ENCODE results near the gene LGALS3BP. TPM values are rescaled to one million over a fixed set of nuclear protein-coding genes. Genes with fewer than 3 reads are reported as not detected.

The LGALS3BP gene
- total and polyA plus RNA-seq, 2 of the 4 experiments (the other 2 are of a cell fraction), result 33.7 to 273 TPM

DNA sequence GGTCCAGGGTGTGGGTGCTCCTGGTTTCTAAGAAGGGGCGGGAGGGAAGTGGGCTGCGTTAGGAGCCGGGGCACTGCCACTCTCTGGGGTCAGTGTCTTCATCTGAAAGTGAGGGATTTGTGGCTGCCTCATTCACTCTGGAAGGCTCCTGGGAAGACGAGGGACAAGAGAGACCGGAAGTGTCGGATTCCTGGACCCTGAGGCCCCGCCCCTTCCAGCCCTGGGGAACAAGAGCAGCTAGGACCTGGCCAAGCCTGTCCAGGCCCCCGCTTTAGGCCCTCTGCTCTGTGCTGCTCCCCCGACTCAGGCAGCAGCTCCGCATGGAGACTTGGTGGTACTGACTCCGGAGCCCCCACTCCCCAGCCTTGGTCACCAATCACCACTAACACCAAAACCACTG, 6.5 kb downstream of the LGALS3BP start:
- peak overlapping the region; percentile 60 for H3K4ac ChIP-seq (ENCODE audit: low read depth, low read length)
- no peaks in the 10 kb centered on the region for H3K27me3 ChIP-seq (ENCODE audit: control insufficient read depth, insufficient read depth, low read length)
- no peak overlapping the region; the same call in 1 of the 2 replicates for H4K91ac ChIP-seq (ENCODE audit: insufficient read depth, low read depth, low read length)
- WGBS, 2 experiments (ENCODE audit: extremely low coverage in 2 of 2, insufficient read length in 1 of 2), result 65% methylated on average over 4 of the region's 11 CpGs; no CpG with 5 or more reads in 1 of the 2 experiments
- peak overlapping the region; percentile 76 for H2AK9ac ChIP-seq (replicated peaks; ENCODE audit: low read depth, low read length, poor library complexity)
- no peak overlapping the region for H2BK120ac ChIP-seq (ENCODE audit: low read depth, low read length)
- DNase-seq (no peak), ATAC-seq (ENCODE audit: low read depth) (no peak)
- H4K8ac ChIP-seq (ENCODE audit: low read depth in 2 of 2, low read length in 2 of 2), result peak overlapping the region in 1 of 2 experiments; percentile 70; a peak in 2 of 4 replicates
- no peak overlapping the region; the same call in 2 of the 3 replicates for H2BK15ac ChIP-seq (ENCODE audit: low read depth, low read length)
- CTCF ChIA-PET, result no interaction called here
- H2BK20ac ChIP-seq (ENCODE audit: low read depth, low read length), result no peak overlapping the region
- POLR2A ChIA-PET (ENCODE audit: unreplicated experiment), result no interaction called here
- BruUV-seq (replicated peaks), result no TSS peak
- H3K9ac ChIP-seq (ENCODE audit: low read depth, low read length), result no peak overlapping the region
- peaks cover 26% of the 10 kb centered on the region for H3K4me1 ChIP-seq (ENCODE audit: control insufficient read depth, insufficient read depth, low read length)
- intact Hi-C loops (cut with micrococcal nuclease), result no loop called here
- dilution Hi-C loops (cut with HindIII; ENCODE audit: low sequenced_read_pairs, unreplicated experiment), result no loop called here
- TF ChIP-seq, protein P1, sequence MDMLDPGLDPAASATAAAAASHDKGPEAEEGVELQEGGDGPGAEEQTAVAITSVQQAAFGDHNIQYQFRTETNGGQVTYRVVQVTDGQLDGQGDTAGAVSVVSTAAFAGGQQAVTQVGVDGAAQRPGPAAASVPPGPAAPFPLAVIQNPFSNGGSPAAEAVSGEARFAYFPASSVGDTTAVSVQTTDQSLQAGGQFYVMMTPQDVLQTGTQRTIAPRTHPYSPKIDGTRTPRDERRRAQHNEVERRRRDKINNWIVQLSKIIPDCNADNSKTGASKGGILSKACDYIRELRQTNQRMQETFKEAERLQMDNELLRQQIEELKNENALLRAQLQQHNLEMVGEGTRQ (IDR thresholded peaks at IDR 0.05; ENCODE audit: low read depth, low read length), result no peak
- no peak for TF ChIP-seq CHD1 (IDR thresholded peaks at IDR 0.05; ENCODE audit: low read depth, low read length)
- TF ChIP-seq, protein P2, sequence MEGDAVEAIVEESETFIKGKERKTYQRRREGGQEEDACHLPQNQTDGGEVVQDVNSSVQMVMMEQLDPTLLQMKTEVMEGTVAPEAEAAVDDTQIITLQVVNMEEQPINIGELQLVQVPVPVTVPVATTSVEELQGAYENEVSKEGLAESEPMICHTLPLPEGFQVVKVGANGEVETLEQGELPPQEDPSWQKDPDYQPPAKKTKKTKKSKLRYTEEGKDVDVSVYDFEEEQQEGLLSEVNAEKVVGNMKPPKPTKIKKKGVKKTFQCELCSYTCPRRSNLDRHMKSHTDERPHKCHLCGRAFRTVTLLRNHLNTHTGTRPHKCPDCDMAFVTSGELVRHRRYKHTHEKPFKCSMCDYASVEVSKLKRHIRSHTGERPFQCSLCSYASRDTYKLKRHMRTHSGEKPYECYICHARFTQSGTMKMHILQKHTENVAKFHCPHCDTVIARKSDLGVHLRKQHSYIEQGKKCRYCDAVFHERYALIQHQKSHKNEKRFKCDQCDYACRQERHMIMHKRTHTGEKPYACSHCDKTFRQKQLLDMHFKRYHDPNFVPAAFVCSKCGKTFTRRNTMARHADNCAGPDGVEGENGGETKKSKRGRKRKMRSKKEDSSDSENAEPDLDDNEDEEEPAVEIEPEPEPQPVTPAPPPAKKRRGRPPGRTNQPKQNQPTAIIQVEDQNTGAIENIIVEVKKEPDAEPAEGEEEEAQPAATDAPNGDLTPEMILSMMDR (conservative IDR thresholded peaks at IDR 0.05; ENCODE audit: low read depth, low read length), result no peak
- no peak for TF ChIP-seq CEBPB (IDR thresholded peaks at IDR 0.05; ENCODE audit: low read depth, low read length)
- no peak for TF ChIP-seq BHLHE40 (IDR thresholded peaks at IDR 0.05; ENCODE audit: low read depth, low read length)
- TF ChIP-seq RAD21 (IDR thresholded peaks at IDR 0.05; ENCODE audit: low read length), result no peak
- TF ChIP-seq MAZ (IDR thresholded peaks at IDR 0.05; ENCODE audit: borderline replicate concordance, low read depth, low read length), result no peak
- TF ChIP-seq MAFK (IDR thresholded peaks at IDR 0.05; ENCODE audit: low read depth, low read length), result no peak
- TF ChIP-seq FOS (IDR thresholded peaks at IDR 0.05; ENCODE audit: low read depth, low read length), result no peak
- H2AK5ac ChIP-seq (ENCODE audit: low read depth, low read length), result no peak overlapping the region
- no peak overlapping the region for H2BK5ac ChIP-seq (ENCODE audit: low read depth, low read length, poor library complexity, severe bottlenecking)
- peak overlapping the region; percentile 17; the same call in 1 of the 2 replicates for H3K27ac ChIP-seq (ENCODE audit: insufficient read depth, low read length)
- peak overlapping the region; percentile 65 for H2AFZ ChIP-seq (replicated peaks; ENCODE audit: low read length, poor library complexity)
- H3K4me3 ChIP-seq (ENCODE audit: insufficient read depth, low read depth, low read length), result no peak overlapping the region
- H4K5ac ChIP-seq (ENCODE audit: low read depth, low read length), result no peak overlapping the region
- H3K9me3 ChIP-seq (ENCODE audit: control insufficient read depth, insufficient read depth, low read length), result no peaks in the 10 kb centered on the region
- H3K14ac ChIP-seq (replicated peaks; ENCODE audit: low read depth, low read length), result no peak overlapping the region
- H3K9me1 ChIP-seq (ENCODE audit: insufficient read depth, low read length), result peaks cover 10% of the 10 kb centered on the region; the same call in 1 of the 2 replicates
- in situ Hi-C loops (cut with MboI; ENCODE audit: low sequenced_read_pairs), result loop anchor here (25.0 kb wide), 1 partner anchor 486 kb away; no protein-coding TSS in a partner anchor
- H3K18ac ChIP-seq (ENCODE audit: low read depth, low read length), result no peak overlapping the region
- peaks cover 3 to 52% of the 10 kb centered on the region in 2 experiments; a peak in 3 of 4 replicates for H3K79me1 ChIP-seq (ENCODE audit: low read depth in 1 of 2, low read length in 2 of 2)
- H4K20me1 ChIP-seq (ENCODE audit: insufficient read depth, low read length), result peaks cover 5% of the 10 kb centered on the region; the same call in 1 of the 2 replicates
- no peak overlapping the region for H3K56ac ChIP-seq (ENCODE audit: extremely low read depth, insufficient read depth, low read length)
- H3K23ac ChIP-seq (ENCODE audit: low read depth, low read length), result no peak overlapping the region
- H3K4me2 ChIP-seq (ENCODE audit: low read depth, low read length), result no peak overlapping the region
- H3K36me3 ChIP-seq (ENCODE audit: control insufficient read depth, insufficient read depth, low read length), result peaks cover 16% of the 10 kb centered on the region; the same call in 1 of the 2 replicates
